HG03432 (cell line): ENCODE data around the gene ADRA2C.

Experiments
- ATAC-seq: cut with Tn5 transposase; IDR thresholded peaks from one replicate; pipeline ENCODE4 v1.9.1; 2021; ENCODE audit warnings: mild to moderate bottlenecking, moderate library complexity; ENCODE audit not compliant: unreplicated experiment

Gene ADRA2C

GRCh38 chr4:3756343-3757059, 9.7 kb upstream of the ADRA2C start:
- ATAC-seq, result no peak

DNA sequence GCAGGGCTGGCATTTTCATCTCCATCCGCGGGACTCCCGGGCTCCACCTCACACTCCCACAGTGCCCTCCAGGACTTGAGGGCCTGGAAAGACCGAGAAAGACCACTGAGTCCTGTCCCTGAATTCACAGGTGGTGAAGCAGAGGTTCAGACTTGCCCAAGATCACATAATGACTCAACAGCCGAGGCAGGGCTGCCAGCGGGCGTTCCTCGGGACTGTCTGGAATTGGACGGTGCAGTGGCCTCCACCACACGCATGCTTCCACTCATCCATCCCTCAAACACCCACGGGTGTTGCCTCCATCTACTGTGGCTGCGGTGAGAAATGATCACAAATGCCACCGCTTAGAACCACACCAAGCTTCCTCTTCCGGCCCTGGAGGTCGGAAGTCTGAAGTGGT, 6.9 kb upstream of the ADRA2C start:
- no peak for ATAC-seq

DNA sequence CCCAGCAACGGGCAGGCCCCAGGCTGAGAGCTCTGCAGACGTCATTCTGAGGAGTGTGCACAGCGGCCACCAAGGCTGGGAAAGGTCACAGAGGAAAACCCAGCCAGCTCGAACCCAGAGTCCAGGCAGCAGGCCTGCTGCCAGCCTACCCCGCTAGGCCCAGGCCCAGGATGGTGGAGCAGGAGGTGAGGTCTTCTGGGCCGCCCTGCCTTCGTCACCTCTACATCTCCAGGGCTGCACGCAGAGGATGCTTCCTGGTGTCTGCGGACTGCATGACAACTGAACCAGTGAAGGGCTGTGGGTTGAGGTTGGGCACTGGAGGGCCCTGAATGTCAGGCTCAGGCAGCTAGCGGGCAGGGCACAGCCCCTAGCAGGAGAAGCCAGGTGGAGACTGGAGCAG, 5.8 kb upstream of the ADRA2C start:
- ATAC-seq, result no peak

GRCh38 chr4:3760841-3761240, 5.3 kb upstream of the ADRA2C start:
- ATAC-seq, result no peak

DNA sequence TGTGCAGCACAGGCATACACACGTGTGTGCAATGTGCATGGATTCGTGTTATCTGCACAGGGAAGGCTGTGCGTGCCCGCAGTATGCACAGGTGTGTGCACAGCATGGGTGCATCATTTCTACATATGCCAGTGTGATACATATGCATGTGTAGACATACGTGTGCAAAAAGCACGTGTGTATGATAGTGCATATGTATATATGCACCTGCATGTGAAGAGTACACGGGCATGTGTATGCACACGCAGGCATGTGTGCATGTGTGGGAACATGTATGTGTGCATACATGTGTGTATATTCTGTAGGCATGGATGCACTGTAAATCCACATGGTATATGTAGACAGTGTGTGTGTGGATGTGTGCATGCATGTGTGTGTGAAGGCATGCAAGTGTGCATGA, 3.9 kb upstream of the ADRA2C start:
- ATAC-seq, result no peak

DNA sequence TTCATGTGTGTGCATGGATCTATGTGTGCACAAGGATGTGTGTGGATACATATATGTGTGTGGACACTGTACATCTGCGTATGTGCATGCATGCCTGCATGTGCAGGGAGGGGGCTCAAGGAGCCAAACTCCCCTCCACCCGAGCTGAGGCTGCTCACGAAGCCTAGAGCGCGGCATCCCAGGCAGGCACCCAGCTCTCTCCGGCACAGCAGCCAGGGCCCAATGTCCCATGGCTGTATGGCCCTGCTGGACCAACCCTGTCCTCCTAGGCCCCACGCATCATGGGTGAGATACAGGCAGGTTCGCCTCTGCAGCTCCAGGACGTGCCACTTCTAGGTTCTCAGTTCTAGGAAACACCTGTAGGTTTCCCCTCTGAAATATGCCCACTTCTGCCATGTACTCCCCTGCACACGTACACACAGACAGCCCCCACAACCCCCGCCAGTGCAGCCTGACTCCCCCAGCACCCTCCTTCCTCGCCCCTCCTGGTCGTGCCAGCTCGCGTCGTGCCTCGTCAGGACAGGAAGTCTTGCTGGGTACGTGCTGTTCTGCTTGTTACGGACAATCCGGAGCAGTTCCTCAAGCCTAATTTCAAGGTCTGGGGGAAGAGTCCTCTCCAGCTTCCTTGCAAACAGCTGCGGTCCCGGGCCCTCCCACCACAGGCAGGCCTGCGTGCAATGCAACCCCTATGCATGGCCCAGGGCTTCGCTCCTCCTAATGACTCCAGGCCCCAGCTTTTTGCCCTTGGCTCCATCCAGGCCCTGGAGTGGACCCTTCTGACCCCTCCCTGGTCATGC, 3.2 kb upstream of the ADRA2C start:
- no peak for ATAC-seq

- ATAC-seq, result no peak
Observed at GRCh38 chr4:3765271-3766035, 732 bp upstream of the ADRA2C start.

GRCh38 chr4:3766785-3767569, 792 bp downstream of the ADRA2C start:
- ATAC-seq, result no peak

GRCh38 chr4:3767570-3768288, 1.5 kb downstream of the ADRA2C start:
- ATAC-seq, result no peak

- ATAC-seq, result no peak
Observed at GRCh38 chr4:3768842-3769641, 2.9 kb downstream of the ADRA2C start.

DNA sequence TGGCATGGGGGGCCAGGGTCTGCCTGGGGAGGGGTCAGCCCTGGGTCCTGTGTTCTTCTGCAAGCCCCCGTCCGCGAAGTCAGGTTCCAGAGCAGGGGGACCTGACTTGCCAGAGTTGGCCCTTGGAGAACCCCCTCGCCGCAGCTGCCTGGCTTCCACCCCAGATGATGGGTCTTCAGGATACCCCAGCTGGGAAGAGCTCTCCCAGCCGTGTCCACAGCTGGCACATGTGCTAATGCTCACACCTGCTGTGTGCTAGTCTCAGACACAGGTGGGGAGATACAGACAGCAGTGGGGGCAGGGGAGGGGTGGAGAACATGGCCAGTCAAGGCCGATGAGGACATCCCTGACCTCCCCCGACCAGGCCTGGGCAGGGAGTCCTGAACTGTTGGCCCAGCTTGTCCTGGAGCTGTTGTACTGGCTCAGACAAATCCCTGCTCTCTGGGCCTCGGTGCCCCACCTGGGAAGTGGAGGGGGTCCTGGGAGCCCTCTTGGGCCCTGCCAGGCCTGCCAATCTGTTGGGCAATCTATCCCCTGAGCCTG, 3.5 kb downstream of the ADRA2C start:
- no peak for ATAC-seq

DNA sequence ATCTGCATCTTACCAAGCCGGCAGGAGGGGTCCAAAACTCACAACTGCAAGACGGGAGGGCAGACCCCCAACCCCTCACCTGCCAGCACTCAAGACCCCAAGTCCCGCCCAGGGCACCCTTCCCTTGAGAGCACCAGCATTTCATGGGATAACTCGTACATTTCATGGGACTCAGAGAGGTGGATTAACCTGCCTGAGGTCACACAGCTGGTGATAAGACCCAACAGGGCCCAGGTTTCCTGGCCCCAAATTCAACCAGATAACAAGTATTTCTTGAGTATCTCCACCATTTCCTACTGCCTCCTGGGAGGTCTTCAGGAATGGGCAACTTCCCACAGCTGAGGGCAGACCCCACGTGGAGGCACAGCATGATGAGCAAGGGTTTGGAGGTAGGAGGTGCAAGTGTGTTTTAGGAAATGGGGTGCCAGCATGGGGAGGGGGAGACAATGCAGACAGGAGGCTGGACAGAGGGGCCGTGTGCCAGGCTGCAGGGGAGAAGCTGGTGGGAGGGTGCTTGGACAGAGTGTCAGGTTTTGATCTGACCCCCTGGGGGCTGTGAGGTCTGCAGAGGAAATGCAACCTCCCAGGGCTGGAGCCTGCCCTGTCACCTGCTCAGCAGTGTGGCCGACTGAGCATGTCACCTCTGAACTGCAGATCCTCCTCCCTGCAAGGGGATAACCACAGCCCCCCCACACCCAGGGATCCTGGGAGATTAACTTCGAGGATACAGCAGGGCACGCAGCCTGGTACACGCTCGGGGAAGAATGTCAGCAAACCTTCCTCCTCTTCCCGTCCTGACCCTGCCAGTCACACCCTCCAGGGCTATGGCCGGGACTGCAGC, 4.4 kb downstream of the ADRA2C start:
- ATAC-seq, result no peak

DNA sequence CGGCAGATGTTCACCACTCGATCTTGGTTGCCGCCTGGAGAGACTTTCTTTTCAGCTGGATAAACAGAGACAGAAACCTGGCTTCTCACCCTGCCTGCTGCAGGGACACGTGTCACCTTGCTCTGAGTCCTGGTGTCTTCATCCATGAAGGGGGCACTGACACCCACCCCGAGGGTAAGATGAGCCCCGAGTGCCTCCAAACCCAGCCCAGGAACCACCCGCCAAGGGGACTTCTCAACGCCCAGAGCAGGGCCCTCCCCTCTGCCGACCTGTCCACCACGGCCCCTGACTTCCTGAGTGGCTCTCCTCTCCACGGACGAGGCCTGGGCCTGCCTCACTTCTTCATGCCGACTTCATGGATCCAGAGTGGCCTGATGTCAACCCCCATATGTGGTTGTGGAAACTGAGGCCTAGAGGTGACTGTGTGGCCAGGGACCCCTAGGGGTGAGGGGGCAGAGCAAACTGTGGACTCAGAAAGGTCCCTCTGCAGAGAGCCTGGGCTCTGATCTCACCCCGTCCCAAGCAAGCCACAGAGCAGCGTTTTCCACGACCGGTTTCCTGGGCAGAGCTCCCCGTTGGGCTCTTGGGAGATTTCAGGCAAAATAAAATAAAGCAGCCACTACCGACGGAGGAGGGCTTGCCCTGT, 5.1 kb downstream of the ADRA2C start:
- ATAC-seq, result no peak

GRCh38 chr4:3771939-3772495, 5.8 kb downstream of the ADRA2C start:
- no peak for ATAC-seq

- no peak for ATAC-seq
Observed at GRCh38 chr4:3772632-3773031, 6.4 kb downstream of the ADRA2C start.

DNA sequence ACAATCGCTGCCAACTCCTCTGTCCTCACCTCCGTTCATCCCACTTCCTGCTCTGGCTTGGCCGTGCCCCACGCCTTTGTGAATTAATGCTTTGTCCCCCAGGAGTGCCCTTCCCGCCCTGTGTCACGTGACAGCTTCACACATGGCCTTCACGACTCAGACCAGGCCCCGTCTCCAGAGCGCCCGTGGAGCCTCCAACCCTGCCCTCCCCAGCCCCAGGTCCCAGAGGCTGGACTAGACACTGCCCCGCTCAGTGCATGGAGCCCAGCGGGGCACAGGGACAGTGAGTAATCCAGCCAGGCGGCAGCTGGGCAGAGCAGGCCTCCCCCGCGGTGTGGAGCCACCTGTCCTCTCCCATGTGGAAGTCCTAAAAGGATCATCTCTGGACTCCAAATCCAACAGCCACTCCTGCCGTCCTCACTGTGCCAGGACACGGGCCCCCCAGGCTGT, 7.4 kb downstream of the ADRA2C start:
- ATAC-seq, result no peak

GRCh38 chr4:3774253-3774883, 8.2 kb downstream of the ADRA2C start:
- ATAC-seq, result no peak
